ENCODE data around the gene KRTAP21-2. TPM values are rescaled to one million over a fixed set of nuclear protein-coding genes. Genes with fewer than 3 reads are reported as not detected.

The KRTAP21-2 gene
- total RNA-seq, 1 experiment from 2014 or later, result not detected

GRCh38 chr21:30719401-30719800 is 27.7 kb downstream of the KRTAP21-2 start:
- peaks cover 0 to 19% (median 0%) of the 10 kb centered on the region in 3 experiments; a peak in 3 of 7 replicates for H3K36me3 Mint-ChIP-seq (ENCODE audit: insufficient read depth in 1 of 3, low read depth in 3 of 3)

More at GRCh38 chr21:30719401-30719800, 27.7 kb downstream of the KRTAP21-2 start:
- WGBS (ENCODE audit: extremely low coverage, insufficient read length, low lambda C conversion rate), result no CpG with 5 or more reads among the region's 1 CpG
- no peak overlapping the region for H3K27ac ChIP-seq (ENCODE audit: insufficient read length, low read depth, low read length)
- H2BK15ac ChIP-seq (ENCODE audit: low read depth, low read length), result no peak overlapping the region
- TF ChIP-seq, protein P1, sequence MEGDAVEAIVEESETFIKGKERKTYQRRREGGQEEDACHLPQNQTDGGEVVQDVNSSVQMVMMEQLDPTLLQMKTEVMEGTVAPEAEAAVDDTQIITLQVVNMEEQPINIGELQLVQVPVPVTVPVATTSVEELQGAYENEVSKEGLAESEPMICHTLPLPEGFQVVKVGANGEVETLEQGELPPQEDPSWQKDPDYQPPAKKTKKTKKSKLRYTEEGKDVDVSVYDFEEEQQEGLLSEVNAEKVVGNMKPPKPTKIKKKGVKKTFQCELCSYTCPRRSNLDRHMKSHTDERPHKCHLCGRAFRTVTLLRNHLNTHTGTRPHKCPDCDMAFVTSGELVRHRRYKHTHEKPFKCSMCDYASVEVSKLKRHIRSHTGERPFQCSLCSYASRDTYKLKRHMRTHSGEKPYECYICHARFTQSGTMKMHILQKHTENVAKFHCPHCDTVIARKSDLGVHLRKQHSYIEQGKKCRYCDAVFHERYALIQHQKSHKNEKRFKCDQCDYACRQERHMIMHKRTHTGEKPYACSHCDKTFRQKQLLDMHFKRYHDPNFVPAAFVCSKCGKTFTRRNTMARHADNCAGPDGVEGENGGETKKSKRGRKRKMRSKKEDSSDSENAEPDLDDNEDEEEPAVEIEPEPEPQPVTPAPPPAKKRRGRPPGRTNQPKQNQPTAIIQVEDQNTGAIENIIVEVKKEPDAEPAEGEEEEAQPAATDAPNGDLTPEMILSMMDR (conservative IDR thresholded peaks at IDR 0.05), result no peak
- no peak overlapping the region for H3K9ac ChIP-seq (ENCODE audit: extremely low read depth, insufficient read length, low read length)
- H2BK5ac ChIP-seq (ENCODE audit: insufficient read length, low read length), result no peak overlapping the region
- H3K79me2 ChIP-seq (ENCODE audit: insufficient read depth, low read length), result no peaks in the 10 kb centered on the region
- no peak overlapping the region for H2BK20ac ChIP-seq (ENCODE audit: low read depth, low read length, poor library complexity, severe bottlenecking)
- no peaks in the 10 kb centered on the region for H3K23me2 ChIP-seq (ENCODE audit: insufficient read length, low read depth, low read length, poor library complexity, severe bottlenecking)
- H3K27me3 ChIP-seq (ENCODE audit: insufficient read depth, low read length), result no peaks in the 10 kb centered on the region
- H3K23ac ChIP-seq (ENCODE audit: insufficient read length, low read depth, low read length), result no peak overlapping the region
- Mint-ChIP-seq H3K4me1 (no peaks in the 10 kb centered on the region), H3K27ac (no peak overlapping the region), H3K27me3 (ENCODE audit: low read depth) (peaks cover 3% of the 10 kb centered on the region; the same call in 1 of the 2 replicates), H3K4me3 (no peak overlapping the region), H3K9me3 (peaks cover 0 to 18% of the 10 kb centered on the region in 2 experiments; a peak in 2 of 5 replicates)
- H3K18ac ChIP-seq (ENCODE audit: insufficient read length, low read depth, low read length), result no peak overlapping the region
- H2BK120ac ChIP-seq (ENCODE audit: low read depth, low read length, poor library complexity, severe bottlenecking), result no peak overlapping the region
- no peak overlapping the region for H3K56ac ChIP-seq (ENCODE audit: insufficient read length, low read depth, low read length)
- no peaks in the 10 kb centered on the region for H4K20me1 ChIP-seq (ENCODE audit: control insufficient read depth, insufficient read depth, insufficient read length)
- H3T11ph ChIP-seq (ENCODE audit: low read length), result no peak overlapping the region
- H3K9me3 ChIP-seq (ENCODE audit: control insufficient read depth, low read depth, low read length), result no peaks in the 10 kb centered on the region
- H3K14ac ChIP-seq (ENCODE audit: insufficient read depth, low read length), result no peak overlapping the region
- no peak overlapping the region for H4K5ac ChIP-seq (ENCODE audit: insufficient read length, low read depth, low read length)
- no peak for DNase-seq
- H4K91ac ChIP-seq (ENCODE audit: insufficient read length, low read depth, low read length), result no peak overlapping the region
- H3K4me2 ChIP-seq (ENCODE audit: insufficient read depth, insufficient read length, low read length), result no peak overlapping the region
- no peak overlapping the region for H2AK5ac ChIP-seq (ENCODE audit: insufficient read length, low read length)
- H3K4ac ChIP-seq (ENCODE audit: low read depth, low read length), result no peak overlapping the region
- H4K8ac ChIP-seq (replicated peaks; ENCODE audit: insufficient read length, low read depth, low read length), result no peak overlapping the region
- H2BK12ac ChIP-seq (ENCODE audit: insufficient read length, low read depth, low read length), result no peak overlapping the region
- no peak overlapping the region for H2AFZ ChIP-seq (ENCODE audit: low read length)
- H3K4me1 ChIP-seq (ENCODE audit: insufficient read depth, low read length), result no peaks in the 10 kb centered on the region
- H3K79me1 ChIP-seq (ENCODE audit: insufficient read depth, low read depth, low read length, poor library complexity, severe bottlenecking), result no peaks in the 10 kb centered on the region
